Thymus (tissue), 14 donors: ENCODE measurements around the gene HID1. TPM values are rescaled to one million over a fixed set of nuclear protein-coding genes. Genes with fewer than 3 reads are reported as not detected.
A peak's percentile ranks its signal among the peaks of the same experiment; 100 is the strongest.

Source experiments
- DNase-seq, 9 donors: peaks; one replicate each; pipeline ENCODE4 v3.0.0-alpha.2; 2013; ENCODE audit warnings: low spot score in 9 of 9, low read depth in 6 of 9, missing footprints in 1 of 9
- H3K27ac ChIP-seq, 2 donors: one replicate each; pipeline ENCODE4 v1.5.1; 2013; ENCODE audit warnings: control low read depth in 1 of 2, low read depth in 1 of 2, low read length in 1 of 2, mild to moderate bottlenecking in 1 of 2, moderate library complexity in 1 of 2
- H3K27me3 ChIP-seq, 2 donors: one replicate each; pipeline ENCODE4 v1.5.1; 2013; ENCODE audit warnings: low read length in 1 of 2; ENCODE audit not compliant: control insufficient read depth in 2 of 2, insufficient read depth in 1 of 2
- H3K36me3 ChIP-seq, 2 donors: one replicate each; pipeline ENCODE4 v1.5.1; 2013; ENCODE audit warnings: low read length in 1 of 2, mild to moderate bottlenecking in 1 of 2, moderate library complexity in 1 of 2; ENCODE audit not compliant: control insufficient read depth in 2 of 2, insufficient read depth in 2 of 2
- H3K4me1 ChIP-seq, 2 donors: one replicate each; pipeline ENCODE4 v1.5.1; 2013; ENCODE audit warnings: low read length in 2 of 2; ENCODE audit not compliant: control insufficient read depth in 2 of 2, insufficient read depth in 2 of 2
- H3K4me3 ChIP-seq, 2 donors: one replicate each; pipeline ENCODE4 v1.5.1; 2013; ENCODE audit warnings: low read length in 2 of 2, control low read depth in 1 of 2, mild to moderate bottlenecking in 1 of 2
- H3K9me3 ChIP-seq, 2 donors: one replicate each; pipeline ENCODE4 v1.5.1; 2013; ENCODE audit warnings: low read length in 1 of 2, mild to moderate bottlenecking in 1 of 2; ENCODE audit not compliant: control insufficient read depth in 2 of 2, insufficient read depth in 1 of 2
- WGBS: extraction: QIAGEN DNeasy Blood & Tissue Kit; methylation state at CpG from one replicate; pipeline ENCODE4 v1.1.7; 2013; 5-methylcytosine and 5-hydroxymethylcytosine counted together
- long read RNA-seq, 10 donors: transcript quantifications; one replicate each; lab custom pipeline, GENCODE V29; 2026
- polyA plus RNA-seq: library from polyadenylated mRNA; stranded (reverse); fragments of 200-250 nt; gene quantifications from one replicate; pipeline ENCODE4 v1.2.3, GENCODE V29; 2013
- total RNA-seq: library from RNA; stranded (reverse); fragments of 120-200 nt; gene quantifications from one replicate; pipeline ENCODE4 v1.2.4, GENCODE V29; 2013
- donor health status: healthy.

HID1 gene, protein sequence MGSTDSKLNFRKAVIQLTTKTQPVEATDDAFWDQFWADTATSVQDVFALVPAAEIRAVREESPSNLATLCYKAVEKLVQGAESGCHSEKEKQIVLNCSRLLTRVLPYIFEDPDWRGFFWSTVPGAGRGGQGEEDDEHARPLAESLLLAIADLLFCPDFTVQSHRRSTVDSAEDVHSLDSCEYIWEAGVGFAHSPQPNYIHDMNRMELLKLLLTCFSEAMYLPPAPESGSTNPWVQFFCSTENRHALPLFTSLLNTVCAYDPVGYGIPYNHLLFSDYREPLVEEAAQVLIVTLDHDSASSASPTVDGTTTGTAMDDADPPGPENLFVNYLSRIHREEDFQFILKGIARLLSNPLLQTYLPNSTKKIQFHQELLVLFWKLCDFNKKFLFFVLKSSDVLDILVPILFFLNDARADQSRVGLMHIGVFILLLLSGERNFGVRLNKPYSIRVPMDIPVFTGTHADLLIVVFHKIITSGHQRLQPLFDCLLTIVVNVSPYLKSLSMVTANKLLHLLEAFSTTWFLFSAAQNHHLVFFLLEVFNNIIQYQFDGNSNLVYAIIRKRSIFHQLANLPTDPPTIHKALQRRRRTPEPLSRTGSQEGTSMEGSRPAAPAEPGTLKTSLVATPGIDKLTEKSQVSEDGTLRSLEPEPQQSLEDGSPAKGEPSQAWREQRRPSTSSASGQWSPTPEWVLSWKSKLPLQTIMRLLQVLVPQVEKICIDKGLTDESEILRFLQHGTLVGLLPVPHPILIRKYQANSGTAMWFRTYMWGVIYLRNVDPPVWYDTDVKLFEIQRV
- 1.3 TPM for total RNA-seq
- polyA plus RNA-seq, result 9.9 TPM
- long read RNA-seq, donor 1, result 0 reads
- long read RNA-seq, donor 2, result 0 reads
- long read RNA-seq, donor 3, result 0 reads
- long read RNA-seq, donor 4, result 0 reads
- long read RNA-seq, donor 5, partial matches to known transcripts, result 0 of 1 reads
- long read RNA-seq, donor 5, other reads (novel, unspliced or antisense), result 0 of 1 reads
- long read RNA-seq, donor 6, result 0 reads
- long read RNA-seq, donor 7, partial matches to known transcripts, result 76 of 76 reads
- long read RNA-seq, donor 7, other reads (novel, unspliced or antisense), result 0 of 76 reads
- long read RNA-seq, donor 8, result 0 reads
- long read RNA-seq, donor 9, result 0 reads
- long read RNA-seq, donor 10, result 0 reads

DNA sequence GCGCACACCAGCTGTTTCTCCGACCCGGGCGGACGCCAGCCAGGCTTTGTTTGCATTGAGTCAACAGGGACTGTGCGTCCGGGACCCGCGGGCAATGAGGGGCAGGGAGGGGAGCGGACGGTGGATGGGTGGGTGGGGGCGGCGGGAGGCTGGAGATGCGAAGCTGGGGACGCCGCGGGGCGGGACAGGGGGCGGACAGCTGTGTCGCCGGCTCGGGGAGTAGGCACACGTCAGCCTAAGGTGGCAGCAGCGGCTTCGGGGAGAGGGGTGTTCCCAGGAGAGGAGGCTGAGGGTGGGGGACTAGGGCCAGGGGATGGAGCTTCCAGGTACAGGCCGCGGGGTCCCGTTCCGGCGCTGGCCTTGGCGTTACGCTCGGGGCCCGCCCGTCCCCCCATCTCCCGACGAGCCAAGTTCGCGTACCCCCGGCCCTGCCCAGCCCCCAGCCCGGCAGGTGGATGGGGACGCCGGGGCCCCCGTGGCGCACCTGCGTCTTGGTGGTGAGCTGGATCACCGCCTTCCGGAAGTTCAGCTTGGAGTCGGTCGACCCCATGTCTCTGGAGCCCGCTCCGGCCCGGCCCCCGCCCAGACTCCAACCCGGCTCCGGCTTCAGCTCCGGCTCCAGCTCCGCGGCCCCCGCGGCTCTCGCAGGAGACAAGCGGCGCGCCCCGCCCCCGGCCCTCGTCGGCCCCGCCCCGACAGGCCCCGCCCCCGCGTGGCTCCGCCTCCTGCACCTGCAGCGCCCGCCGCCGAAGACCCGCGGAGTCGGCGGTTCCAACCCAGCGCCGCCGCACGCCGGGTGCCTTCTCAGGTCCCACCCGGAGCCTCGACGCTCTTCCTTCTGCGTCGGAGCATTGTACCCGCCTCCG lies at the start of gene HID1:
TSS of gene HID1 (minus strand) at position 653 of the 866 bp plus-strand sequence. CDS start at position 550, 103 bp downstream.
- Histone ChIP-seq H3K27me3 (peaks cover 2 to 53% of the 10 kb centered on the region in 2 donors), H3K27ac (peak within 1 kb of the TSS in 1 of 2 donors; percentile 32), H3K9me3 (no peaks in the 10 kb centered on the region), H3K4me1 (peaks cover 6 to 16% of the 10 kb centered on the region in 2 donors), H3K36me3 (no peaks in the 10 kb centered on the region), H3K4me3 (peak within 1 kb of the TSS; percentile 46 to 56)
- 4% methylated on average over 95 of the region's 95 CpGs for WGBS
- DNase-seq, result peak in 7 of 9 donors; percentile 56 to 90 (median 78)

DNA sequence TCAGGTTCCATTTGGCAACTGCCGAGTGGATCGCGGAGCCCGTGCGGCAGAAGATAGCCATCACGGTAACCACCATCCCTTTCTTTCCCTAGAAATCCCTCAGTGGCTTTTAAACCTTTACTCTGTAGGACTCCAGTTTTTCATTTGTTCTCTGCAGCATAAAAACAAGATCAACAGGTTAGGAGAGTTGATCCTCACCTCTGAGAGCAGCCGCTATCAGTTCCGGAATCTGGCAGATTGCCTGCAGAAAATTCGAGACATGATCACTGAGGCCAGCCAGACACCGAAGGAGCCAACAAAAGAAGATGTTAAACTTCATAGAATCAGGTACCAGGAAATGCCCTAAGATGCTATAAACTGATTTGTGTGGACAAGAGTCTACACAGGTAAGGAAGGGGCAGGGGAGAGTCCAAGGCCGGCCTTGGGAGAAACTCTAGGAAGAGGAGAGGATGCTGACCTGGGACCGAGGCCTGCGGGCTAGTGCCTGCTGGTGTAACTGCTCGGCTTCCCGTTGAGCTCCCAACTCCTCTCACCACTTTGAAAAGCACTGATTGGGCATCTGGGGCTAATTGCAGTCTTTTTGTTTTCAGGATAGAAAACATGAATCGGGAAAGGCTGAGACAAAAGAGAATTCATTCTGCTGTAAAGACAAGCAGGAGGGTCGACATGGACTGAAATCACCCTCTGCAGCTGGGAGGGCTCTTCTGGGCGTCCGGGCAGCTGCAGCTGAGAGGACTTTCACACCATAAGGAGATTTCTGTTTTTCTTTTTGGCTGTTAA lies 48.0 kb upstream of the HID1 start:
- Histone ChIP-seq H3K36me3 (peaks cover 41 to 49% of the 10 kb centered on the region in 2 donors), H3K27ac (no peak overlapping the region), H3K27me3 (no peaks in the 10 kb centered on the region), H3K4me3 (no peak overlapping the region), H3K9me3 (peaks cover 0 to 3% of the 10 kb centered on the region in 2 donors), H3K4me1 (peaks cover 0 to 7% of the 10 kb centered on the region in 2 donors)
- no peak for DNase-seq
- WGBS, result 97% methylated on average over 19 of the region's 19 CpGs

DNA sequence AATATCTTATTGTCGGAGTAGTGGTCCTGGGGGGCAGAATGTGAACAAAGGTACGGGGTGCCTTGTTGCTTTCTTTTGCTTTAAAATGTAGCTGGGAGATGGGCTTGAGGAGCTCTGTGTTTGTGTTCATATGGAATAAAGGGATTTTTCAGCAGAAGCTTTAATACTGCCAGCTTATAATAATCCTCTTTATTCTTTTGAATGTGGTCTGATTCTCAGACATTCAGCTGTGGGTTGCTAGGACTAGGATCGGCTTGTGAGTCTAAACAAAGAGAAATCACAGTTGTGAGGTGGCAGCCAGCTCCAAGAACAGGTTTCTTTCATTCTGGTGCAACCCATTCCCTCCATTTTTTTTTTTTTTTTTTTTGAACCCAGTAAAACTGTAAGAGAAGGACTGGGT lies 47.2 kb upstream of the HID1 start:
- peaks cover 41 to 52% of the 10 kb centered on the region in 2 donors for H3K36me3 ChIP-seq

DNA sequence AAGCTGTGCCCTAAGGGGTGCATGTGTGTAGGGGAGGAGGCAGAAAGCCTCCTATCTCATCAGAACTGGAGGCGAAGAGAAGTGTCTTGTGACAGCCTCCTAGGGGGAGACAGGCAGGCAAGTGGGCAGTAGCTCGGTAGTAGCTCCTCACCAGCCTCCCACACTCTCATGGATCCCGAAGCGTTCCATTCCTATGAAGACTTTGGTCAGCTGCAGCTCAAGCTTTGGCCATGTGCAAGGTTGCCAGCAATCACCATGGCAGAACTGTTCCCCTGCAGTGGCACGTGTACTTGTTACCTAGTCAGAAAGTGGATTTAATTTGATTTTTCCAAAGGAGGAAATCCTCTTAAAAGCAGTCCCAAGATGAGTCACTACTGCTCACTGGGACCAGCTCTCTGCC lies 46.6 kb upstream of the HID1 start:
- no peak for DNase-seq
- Histone ChIP-seq H3K4me3 (no peak overlapping the region), H3K36me3 (peaks cover 41 to 52% of the 10 kb centered on the region in 2 donors), H3K9me3 (no peaks in the 10 kb centered on the region), H3K27me3 (no peaks in the 10 kb centered on the region), H3K4me1 (no peaks in the 10 kb centered on the region), H3K27ac (no peak overlapping the region)
- 97% methylated on average over 5 of the region's 5 CpGs for WGBS

More for the DNA sequence above, 47.2 kb upstream of the HID1 start:
- DNase-seq, result no peak
- H3K4me1 ChIP-seq, result peaks cover 0 to under 1% of the 10 kb centered on the region in 2 donors
- peaks cover 0 to under 1% of the 10 kb centered on the region in 2 donors for H3K9me3 ChIP-seq
- no peaks in the 10 kb centered on the region for H3K27me3 ChIP-seq
- 96% methylated on average over 3 of the region's 3 CpGs for WGBS
- H3K4me3 ChIP-seq, result no peak overlapping the region
- no peak overlapping the region for H3K27ac ChIP-seq

DNA sequence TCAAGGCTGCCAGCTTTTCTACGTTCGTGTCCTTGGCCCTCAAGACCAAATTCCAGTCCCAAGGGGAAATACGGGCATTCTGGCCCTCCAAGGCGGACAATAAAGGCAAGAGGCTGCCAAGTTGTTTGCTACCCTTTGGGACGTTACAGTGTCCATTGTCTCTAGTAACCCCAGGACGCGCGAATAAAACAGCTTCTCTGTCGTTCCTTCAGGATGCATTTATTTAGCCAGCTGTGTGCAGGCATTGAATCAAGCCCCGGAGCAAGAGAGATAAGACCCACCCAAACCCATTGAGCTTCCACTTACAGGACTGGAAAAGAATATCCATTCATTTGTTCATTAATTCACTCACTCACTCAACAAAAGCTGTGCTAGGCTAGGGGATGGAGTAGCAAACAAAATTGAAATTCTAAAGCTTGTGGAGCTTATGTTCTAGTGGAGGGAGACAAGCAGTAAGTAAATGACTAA lies 40.6 kb upstream of the HID1 start:
- Histone ChIP-seq H3K27me3 (no peaks in the 10 kb centered on the region), H3K4me3 (peak overlapping the region; percentile 74 to 81), H3K9me3 (no peaks in the 10 kb centered on the region), H3K4me1 (peaks cover 10 to 13% of the 10 kb centered on the region in 2 donors), H3K27ac (peak overlapping the region; percentile 22 to 74), H3K36me3 (peaks cover 6 to 13% of the 10 kb centered on the region in 2 donors)
- 2% methylated on average over 10 of the region's 10 CpGs for WGBS
- DNase-seq, result no peak

DNA sequence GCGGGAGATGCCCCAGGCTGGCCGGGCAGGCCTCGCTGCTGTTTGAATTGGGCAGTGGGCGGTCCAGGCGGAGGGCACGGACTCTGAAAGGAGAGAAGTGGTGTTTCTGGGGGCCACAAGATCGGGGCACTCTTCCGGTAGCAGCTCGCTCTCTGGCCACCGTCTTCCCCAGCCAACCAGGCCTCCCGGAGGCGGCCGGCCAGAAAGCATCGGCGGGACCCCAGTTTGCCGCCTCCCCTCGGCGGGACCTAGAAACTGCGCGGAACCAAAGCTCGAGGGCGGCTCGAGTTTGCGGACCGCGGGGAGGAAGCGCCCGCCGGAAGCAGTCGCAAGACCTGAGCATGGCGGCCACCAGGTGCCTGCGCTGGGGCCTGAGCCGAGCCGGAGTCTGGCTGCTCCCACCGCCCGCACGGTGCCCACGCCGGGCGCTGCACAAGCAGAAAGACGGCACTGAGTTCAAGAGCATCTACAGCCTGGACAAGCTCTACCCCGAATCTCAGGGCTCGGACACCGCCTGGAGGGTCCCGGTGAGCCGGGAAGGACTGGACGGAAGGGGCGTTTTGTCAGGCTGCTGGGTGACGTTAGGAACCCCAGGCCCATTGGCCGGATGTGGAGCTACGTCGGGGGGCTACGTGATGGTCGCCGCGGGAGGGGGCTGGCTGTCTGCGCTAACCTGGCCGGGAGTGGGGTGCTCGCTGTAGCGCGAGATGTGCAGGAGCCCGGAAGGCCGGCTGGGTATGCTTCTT lies 40.0 kb upstream of the HID1 start, which contains the start of gene MRPL58:
TSS of gene MRPL58 (plus strand) at position 325 of the 746 bp plus-strand sequence. CDS start at position 342, 17 bp downstream.
- WGBS, result 3% methylated on average over 63 of the region's 63 CpGs
- no peaks in the 10 kb centered on the region for H3K9me3 ChIP-seq
- H3K27me3 ChIP-seq, result no peaks in the 10 kb centered on the region
- peak in 8 of 9 donors; percentile 39 to 86 (median 64) for DNase-seq
- H3K27ac ChIP-seq, result peak within 1 kb of the TSS; percentile 74 to 89
- peak within 1 kb of the TSS; percentile 74 to 81 for H3K4me3 ChIP-seq
- H3K36me3 ChIP-seq, result peaks cover 4 to 13% of the 10 kb centered on the region in 2 donors
- H3K4me1 ChIP-seq, result peaks cover 10 to 13% of the 10 kb centered on the region in 2 donors

DNA sequence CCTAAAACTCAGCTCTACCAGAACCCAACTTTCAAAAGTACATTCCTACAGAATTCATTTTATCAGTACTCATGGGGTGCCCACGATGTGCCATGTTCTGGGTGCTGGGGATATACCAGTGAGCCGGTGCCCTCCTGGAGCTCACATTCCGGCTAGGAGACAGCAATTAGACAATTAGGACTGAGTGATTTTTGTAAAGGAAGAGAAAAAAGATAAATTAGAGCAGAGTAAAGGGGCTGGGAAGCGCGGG lies 39.5 kb upstream of the HID1 start:
- no peaks in the 10 kb centered on the region for H3K9me3 ChIP-seq
- peaks cover 4 to 13% of the 10 kb centered on the region in 2 donors for H3K36me3 ChIP-seq
- peaks cover 10 to 13% of the 10 kb centered on the region in 2 donors for H3K4me1 ChIP-seq
- no peaks in the 10 kb centered on the region for H3K27me3 ChIP-seq
- H3K27ac ChIP-seq, result peak overlapping the region; percentile 65 to 84
- H3K4me3 ChIP-seq, result peak overlapping the region; percentile 74 to 81
- WGBS, result 35% methylated on average over 5 of the region's 5 CpGs
- no peak for DNase-seq
